GM18519 (cell line): Measurements from ENCODE around the gene CERS4.
"Not testable (repeated sequence)": the region's sequence is repeated elsewhere in the genome, so short reads cannot be mapped to it uniquely, and the experiment has no call there.

ENCODE experiments used
- ATAC-seq: cut with Tn5 transposase; IDR thresholded peaks from one replicate; pipeline ENCODE4 v1.9.1; 2021; ENCODE audit warnings: mild to moderate bottlenecking, moderate library complexity; ENCODE audit not compliant: unreplicated experiment, low FRiP score

CERS4 gene

GRCh38 chr19:8240274-8241229 lies 31.4 kb downstream of the CERS4 start:
- ATAC-seq: no peak

GRCh38 chr19:8241646-8242045 lies 32.5 kb downstream of the CERS4 start:
- ATAC-seq: no peak

GRCh38 chr19:8242211-8242821 lies 33.1 kb downstream of the CERS4 start:
- ATAC-seq: no peak

- no peak for ATAC-seq
These were observed 34.0 kb downstream of the CERS4 start for GRCh38 chr19:8243146-8243545.

- no peak for ATAC-seq
These were observed 35.3 kb downstream of the CERS4 start for GRCh38 chr19:8244442-8244841.

- no peak for ATAC-seq
These were observed 37.0 kb downstream of the CERS4 start for GRCh38 chr19:8245869-8246835.

- not testable (repeated sequence) for ATAC-seq
These were observed 38.1 kb downstream of the CERS4 start for GRCh38 chr19:8247129-8247890.

- no peak for ATAC-seq
These were observed 39.5 kb downstream of the CERS4 start for GRCh38 chr19:8248348-8249328.

GRCh38 chr19:8250596-8250995 lies 41.4 kb downstream of the CERS4 start:
- no peak for ATAC-seq

GRCh38 chr19:8251025-8251472 lies 41.9 kb downstream of the CERS4 start:
- ATAC-seq: no peak

- ATAC-seq: no peak
These were observed 43.9 kb downstream of the CERS4 start for GRCh38 chr19:8252922-8253589.

- ATAC-seq: no peak
These were observed 44.5 kb downstream of the CERS4 start for GRCh38 chr19:8253678-8254077.

- ATAC-seq: no peak
These were observed 45.3 kb downstream of the CERS4 start for GRCh38 chr19:8254286-8255001.

- no peak for ATAC-seq
These were observed 46.4 kb downstream of the CERS4 start for GRCh38 chr19:8255426-8256125.

GRCh38 chr19:8256276-8257051 lies 47.3 kb downstream of the CERS4 start:
- no peak for ATAC-seq

GRCh38 chr19:8257052-8257443 lies 47.9 kb downstream of the CERS4 start:
- ATAC-seq: no peak
